GM10248 (cell line): ENCODE data around the gene CAMTA1.

Source experiments
- CTCF ChIA-PET: fragments of 300-600 bp; sonication (Branson Sonifier 250); formaldehyde crosslinking; extraction: SDS; loops from one replicate; lab custom pipeline; 2021; ENCODE audit warnings: antibody characterized with exemption; lab: Yijun Ruan, JAX
- POLR2A ChIA-PET: fragments of 350-650 bp; sonication (Branson Sonifier 250); formaldehyde crosslinking; extraction: SDS; loops from one replicate; lab custom pipeline; 2020; ENCODE audit warnings: antibody characterized with exemption; lab: Yijun Ruan, JAX
- DNase-seq: peaks from one replicate; pipeline ENCODE4 v3.0.0; 2012; ENCODE audit errors: extremely low spot score
- TF ChIP-seq, protein P1 (sequence below): IDR thresholded peaks from 2 replicates; pipeline ENCODE4 v1.5.1; 2012; ENCODE audit warnings: mild to moderate bottlenecking, low read depth; ENCODE audit errors: extremely low read depth, missing control alignments, control extremely low read depth

The CAMTA1 gene

DNA sequence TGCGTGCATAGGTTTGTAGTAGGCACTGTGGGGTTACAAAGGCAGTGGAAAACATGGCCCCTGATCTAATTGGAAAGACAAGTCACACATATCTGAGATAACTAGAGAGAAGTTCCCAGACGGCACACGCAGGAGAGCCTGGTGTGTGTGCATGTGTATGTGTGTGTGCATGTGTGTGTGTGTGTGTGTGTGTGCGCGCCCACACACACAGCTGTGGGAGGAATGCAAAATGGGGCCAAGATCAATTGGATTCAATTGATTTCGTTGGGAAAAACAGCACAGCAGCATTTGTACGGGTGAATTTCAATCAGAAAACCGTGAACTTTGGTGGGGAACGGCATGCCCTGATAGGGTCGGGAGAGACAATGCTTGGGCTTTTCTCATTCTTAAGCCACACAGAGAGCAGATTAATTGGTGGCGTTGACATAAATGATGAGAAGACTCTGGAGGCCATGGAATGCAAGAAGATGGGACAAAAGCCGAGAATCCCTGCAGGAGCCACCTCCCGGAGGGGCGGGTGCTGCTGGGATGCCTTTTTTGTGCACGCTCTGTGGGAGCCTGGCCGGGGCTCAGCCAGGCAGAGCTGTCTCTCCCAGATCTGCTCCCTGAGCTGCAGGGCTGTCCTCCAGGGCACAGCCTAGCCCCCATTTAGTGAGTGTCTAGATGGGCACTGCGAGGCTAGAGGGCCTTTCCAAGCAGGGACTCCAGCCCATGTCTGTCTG lies 322.0 kb downstream of the CAMTA1 start:
- ChIA-PET POLR2A (no interaction called here), CTCF (no interaction called here)
- no peak for DNase-seq
- TF ChIP-seq, protein P1, sequence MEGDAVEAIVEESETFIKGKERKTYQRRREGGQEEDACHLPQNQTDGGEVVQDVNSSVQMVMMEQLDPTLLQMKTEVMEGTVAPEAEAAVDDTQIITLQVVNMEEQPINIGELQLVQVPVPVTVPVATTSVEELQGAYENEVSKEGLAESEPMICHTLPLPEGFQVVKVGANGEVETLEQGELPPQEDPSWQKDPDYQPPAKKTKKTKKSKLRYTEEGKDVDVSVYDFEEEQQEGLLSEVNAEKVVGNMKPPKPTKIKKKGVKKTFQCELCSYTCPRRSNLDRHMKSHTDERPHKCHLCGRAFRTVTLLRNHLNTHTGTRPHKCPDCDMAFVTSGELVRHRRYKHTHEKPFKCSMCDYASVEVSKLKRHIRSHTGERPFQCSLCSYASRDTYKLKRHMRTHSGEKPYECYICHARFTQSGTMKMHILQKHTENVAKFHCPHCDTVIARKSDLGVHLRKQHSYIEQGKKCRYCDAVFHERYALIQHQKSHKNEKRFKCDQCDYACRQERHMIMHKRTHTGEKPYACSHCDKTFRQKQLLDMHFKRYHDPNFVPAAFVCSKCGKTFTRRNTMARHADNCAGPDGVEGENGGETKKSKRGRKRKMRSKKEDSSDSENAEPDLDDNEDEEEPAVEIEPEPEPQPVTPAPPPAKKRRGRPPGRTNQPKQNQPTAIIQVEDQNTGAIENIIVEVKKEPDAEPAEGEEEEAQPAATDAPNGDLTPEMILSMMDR = no peak

DNA sequence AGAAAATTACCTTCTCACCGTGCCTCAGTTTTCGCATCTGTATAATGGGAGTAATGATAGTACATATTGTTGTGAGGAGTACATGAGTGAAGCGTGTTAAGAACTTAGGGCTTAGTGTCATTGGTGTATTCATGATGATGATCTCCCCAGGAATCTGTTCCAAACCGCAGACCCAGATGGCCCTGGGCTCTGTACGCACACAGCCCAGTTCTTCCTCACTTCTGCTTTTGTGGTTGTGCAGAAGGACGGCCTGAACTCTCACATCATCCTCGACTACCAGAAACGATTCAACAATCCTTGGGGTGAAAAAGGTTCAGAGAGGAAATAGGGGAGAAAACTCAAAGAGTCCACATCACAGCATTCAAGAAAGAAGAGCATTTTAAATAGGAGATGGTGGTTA lies 323.0 kb downstream of the CAMTA1 start:
- TF ChIP-seq, protein P1 = no peak
- CTCF ChIA-PET = no interaction called here

DNA sequence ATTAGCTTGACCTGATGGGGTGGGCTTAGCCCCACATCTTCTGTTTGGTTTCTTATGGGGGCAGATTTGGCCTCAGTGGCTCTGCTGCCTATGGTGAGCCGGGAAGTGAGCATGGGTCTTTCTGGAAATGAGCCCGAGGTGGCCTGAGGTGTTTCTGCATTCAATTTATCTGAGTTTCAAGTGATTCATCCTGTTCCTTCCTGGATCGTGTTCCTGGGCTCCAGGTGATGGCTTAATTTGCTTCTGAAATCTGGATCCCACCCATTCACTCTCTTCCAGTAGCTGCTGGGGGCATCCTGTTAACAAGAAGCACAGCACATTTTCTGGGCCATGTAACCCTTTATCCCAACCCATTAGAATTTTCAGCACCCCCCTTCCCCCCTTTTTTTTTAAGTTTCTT lies 324.6 kb downstream of the CAMTA1 start:
- TF ChIP-seq, protein P1 = no peak
- ChIA-PET POLR2A (no interaction called here), CTCF (no interaction called here)
- DNase-seq = no peak

More for the DNA sequence above, 323.0 kb downstream of the CAMTA1 start:
- no peak for DNase-seq
- POLR2A ChIA-PET = no interaction called here

DNA sequence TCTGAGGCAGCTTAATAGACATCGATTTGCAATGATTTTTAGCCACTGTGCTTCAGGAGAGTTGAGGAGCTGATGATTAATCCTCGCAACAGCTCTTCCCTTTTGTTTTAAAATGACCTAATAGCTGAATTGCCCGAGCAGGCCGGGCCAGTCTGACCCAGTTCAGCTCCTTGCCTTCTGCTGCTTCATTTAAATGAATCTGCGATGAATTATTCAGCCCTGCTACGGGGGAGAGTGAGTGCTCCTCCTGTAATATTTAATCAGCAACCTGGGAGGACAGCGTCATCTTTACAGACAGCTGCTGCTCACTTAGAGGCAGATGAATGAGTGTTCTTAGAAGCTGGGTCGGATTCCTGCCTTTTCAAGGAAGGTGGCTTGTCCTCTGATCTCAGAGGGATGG lies 325.1 kb downstream of the CAMTA1 start:
- TF ChIP-seq, protein P1 = no peak
- ChIA-PET CTCF (no interaction called here), POLR2A (no interaction called here)
- no peak for DNase-seq

DNA sequence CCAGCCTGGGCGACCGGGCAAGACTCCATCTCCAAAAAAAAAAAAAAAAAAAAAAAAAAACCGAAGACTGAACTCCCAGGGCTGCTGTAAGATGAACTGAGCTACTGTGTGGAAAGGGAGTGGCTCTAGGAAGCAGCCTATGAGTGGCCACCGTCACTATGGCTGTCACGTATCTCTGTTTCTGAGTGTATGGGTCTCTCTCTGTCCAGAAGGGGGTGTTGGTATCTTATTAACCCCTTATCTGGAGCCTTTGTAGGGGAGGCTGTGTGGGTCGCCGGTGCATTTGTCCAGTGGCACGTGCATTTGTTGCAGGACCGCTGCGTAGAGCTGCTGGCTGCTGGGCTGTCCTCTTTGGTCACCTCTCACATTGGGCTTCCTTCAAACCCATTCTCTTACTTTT lies 326.6 kb downstream of the CAMTA1 start:
- TF ChIP-seq, protein P1 = no peak
- POLR2A ChIA-PET = no interaction called here
- DNase-seq = no peak
- CTCF ChIA-PET = interaction anchor here (0.7 kb wide), 1 partner anchor 9 kb away, joined by 3 read pairs; no protein-coding TSS in a partner anchor

DNA sequence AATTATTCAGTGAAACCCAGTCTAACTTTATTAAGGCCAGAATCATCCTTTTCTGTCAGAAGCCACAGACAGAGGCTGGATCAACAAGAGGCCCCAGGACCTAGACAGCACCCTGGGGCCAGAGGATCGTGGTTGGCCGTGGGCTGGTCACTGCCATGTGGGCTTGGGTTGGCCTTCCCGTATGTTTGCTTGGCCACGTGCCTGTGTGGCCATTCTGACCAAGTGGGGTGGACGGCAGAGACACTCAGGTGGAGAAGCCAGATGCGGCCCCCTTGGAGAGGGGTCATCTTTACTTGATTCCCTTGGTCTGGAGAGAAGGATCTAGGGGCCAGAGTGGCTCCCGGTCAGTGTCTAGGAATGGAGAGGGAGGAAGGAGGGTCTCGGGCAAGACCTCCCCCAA lies 327.9 kb downstream of the CAMTA1 start:
- ChIA-PET CTCF (no interaction called here), POLR2A (no interaction called here)
- no peak for DNase-seq
- TF ChIP-seq, protein P1 = no peak
